GM19438 (cell line): Measurements from ENCODE around the gene SLC17A4.
"Not testable (repeated sequence)": the region's sequence is repeated elsewhere in the genome, so short reads cannot be mapped to it uniquely, and the experiment has no call there.

Experiments used
- ATAC-seq: cut with Tn5 transposase; IDR thresholded peaks from one replicate; pipeline ENCODE4 v1.9.1; 2021; ENCODE audit warnings: low read depth; ENCODE audit not compliant: unreplicated experiment

The SLC17A4 gene

GRCh38 chr6:25748601-25749517 is 5.7 kb upstream of the SLC17A4 start:
- not testable (repeated sequence) for ATAC-seq

- ATAC-seq: no peak
Observed at GRCh38 chr6:25749837-25750236, 4.7 kb upstream of the SLC17A4 start.

- ATAC-seq: no peak
Observed at GRCh38 chr6:25750906-25751305, 3.6 kb upstream of the SLC17A4 start.

- no peak for ATAC-seq
Observed at GRCh38 chr6:25753079-25753478, 1.5 kb upstream of the SLC17A4 start.

- ATAC-seq: no peak
Observed at GRCh38 chr6:25755483-25755882, 941 bp downstream of the SLC17A4 start.

- no peak for ATAC-seq
Observed at GRCh38 chr6:25756382-25757363, 2.1 kb downstream of the SLC17A4 start.

- ATAC-seq: no peak
Observed at GRCh38 chr6:25757936-25758642, 3.5 kb downstream of the SLC17A4 start.

- no peak for ATAC-seq
Observed at GRCh38 chr6:25764611-25765010, 10.1 kb downstream of the SLC17A4 start.

- no peak for ATAC-seq
Observed at GRCh38 chr6:25768566-25768965, 14.0 kb downstream of the SLC17A4 start.

- no peak for ATAC-seq
Observed at GRCh38 chr6:25769983-25770382, 15.4 kb downstream of the SLC17A4 start.

GRCh38 chr6:25774120-25774715 is 19.7 kb downstream of the SLC17A4 start:
- no peak for ATAC-seq

- ATAC-seq: no peak
Observed at GRCh38 chr6:25777031-25777430, 22.5 kb downstream of the SLC17A4 start.

GRCh38 chr6:25777856-25778649 is 23.5 kb downstream of the SLC17A4 start:
- ATAC-seq: no peak

GRCh38 chr6:25781134-25781533 is 26.6 kb downstream of the SLC17A4 start:
- ATAC-seq: no peak

GRCh38 chr6:25787428-25787827 is 32.9 kb downstream of the SLC17A4 start:
- no peak for ATAC-seq

GRCh38 chr6:25788305-25788922 is 33.9 kb downstream of the SLC17A4 start:
- no peak for ATAC-seq

GRCh38 chr6:25789475-25789874 is 34.9 kb downstream of the SLC17A4 start:
- ATAC-seq: no peak

- ATAC-seq: no peak
Observed at GRCh38 chr6:25792016-25792415, 37.5 kb downstream of the SLC17A4 start.

- ATAC-seq: no peak
Observed at GRCh38 chr6:25793970-25794369, 39.4 kb downstream of the SLC17A4 start.
